Panc1 (cell line): ENCODE data around the gene DEFB123.
"Not testable (repeated sequence)": the region's sequence is repeated elsewhere in the genome, so short reads cannot be mapped to it uniquely, and the experiment has no call there.

Experiments used
- CTCF ChIP-seq: fragments of 450-650 bp; IDR thresholded peaks from 2 replicates; pipeline ENCODE4 v1.5.1; 2017; ENCODE audit warnings: mild to moderate bottlenecking
- POLR2AphosphoS5 ChIP-seq: IDR thresholded peaks from 2 replicates; pipeline ENCODE4 v1.6.1; 2012; ENCODE audit warnings: mild to moderate bottlenecking, low read depth, low read length, moderate library complexity
- REST ChIP-seq, 2 experiments: IDR thresholded peaks; 2 replicates each; pipeline ENCODE4 v1.6.1; 2011 to 2012; ENCODE audit warnings: low read depth in 2 of 2, control low read depth in 1 of 2, low read length in 1 of 2, mild to moderate bottlenecking in 1 of 2, moderate library complexity in 1 of 2; ENCODE audit not compliant: insufficient read depth in 1 of 2

GRCh38 chr20:31470946-31471345 is 30.5 kb downstream of the DEFB123 start:
- TF ChIP-seq CTCF; POLR2AphosphoS5; REST (IDR thresholded peaks at IDR 0.05; ENCODE audit: insufficient read depth in 1 of 2, low read depth in 2 of 2, low read length in 1 of 2): not testable (repeated sequence)
